HG03354 (cell line): Measurements from ENCODE around the gene KMT2C.

ENCODE experiments used
- ATAC-seq: cut with Tn5 transposase; IDR thresholded peaks from one replicate; pipeline ENCODE4 v1.9.1; 2021; ENCODE audit warnings: mild to moderate bottlenecking; ENCODE audit not compliant: unreplicated experiment, poor library complexity, severe bottlenecking

Gene KMT2C

DNA sequence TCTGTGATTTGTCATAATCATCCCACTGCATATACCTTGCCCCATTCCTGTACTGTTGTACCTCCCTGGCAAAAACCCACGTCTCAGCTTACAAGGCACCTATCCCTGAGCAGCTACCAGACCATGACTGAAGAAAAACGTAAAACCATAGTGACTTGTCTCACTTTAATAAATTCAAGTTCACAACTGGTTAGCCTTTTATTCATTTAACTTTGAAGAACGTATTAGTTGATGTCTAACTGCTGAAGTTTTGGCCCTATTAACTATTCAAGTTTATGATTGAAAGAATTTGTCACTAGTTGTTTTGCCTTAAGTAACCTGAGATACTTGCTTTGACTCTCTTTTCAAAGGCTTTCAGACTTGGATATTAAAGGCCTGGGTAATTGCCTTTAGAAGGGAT lies 350.7 kb downstream of the KMT2C start:
- no peak for ATAC-seq
